Activated T-helper 9 cell treated with anti-CD3 and anti-CD28 coated beads, Interleukin-2, amount 50 U/mL, for 16 hours (primary cell): ENCODE results near the gene DHH.
A peak's percentile ranks its signal among the peaks of the same experiment; 100 is the strongest.
"Not testable (repeated sequence)": the region's sequence is repeated elsewhere in the genome, so short reads cannot be mapped to it uniquely, and the experiment has no call there.

Source experiments
- DNase-seq: peaks from one replicate; pipeline ENCODE4 v3.0.0-alpha.2; 2020; ENCODE audit warnings: low read depth

Gene DHH

DNA sequence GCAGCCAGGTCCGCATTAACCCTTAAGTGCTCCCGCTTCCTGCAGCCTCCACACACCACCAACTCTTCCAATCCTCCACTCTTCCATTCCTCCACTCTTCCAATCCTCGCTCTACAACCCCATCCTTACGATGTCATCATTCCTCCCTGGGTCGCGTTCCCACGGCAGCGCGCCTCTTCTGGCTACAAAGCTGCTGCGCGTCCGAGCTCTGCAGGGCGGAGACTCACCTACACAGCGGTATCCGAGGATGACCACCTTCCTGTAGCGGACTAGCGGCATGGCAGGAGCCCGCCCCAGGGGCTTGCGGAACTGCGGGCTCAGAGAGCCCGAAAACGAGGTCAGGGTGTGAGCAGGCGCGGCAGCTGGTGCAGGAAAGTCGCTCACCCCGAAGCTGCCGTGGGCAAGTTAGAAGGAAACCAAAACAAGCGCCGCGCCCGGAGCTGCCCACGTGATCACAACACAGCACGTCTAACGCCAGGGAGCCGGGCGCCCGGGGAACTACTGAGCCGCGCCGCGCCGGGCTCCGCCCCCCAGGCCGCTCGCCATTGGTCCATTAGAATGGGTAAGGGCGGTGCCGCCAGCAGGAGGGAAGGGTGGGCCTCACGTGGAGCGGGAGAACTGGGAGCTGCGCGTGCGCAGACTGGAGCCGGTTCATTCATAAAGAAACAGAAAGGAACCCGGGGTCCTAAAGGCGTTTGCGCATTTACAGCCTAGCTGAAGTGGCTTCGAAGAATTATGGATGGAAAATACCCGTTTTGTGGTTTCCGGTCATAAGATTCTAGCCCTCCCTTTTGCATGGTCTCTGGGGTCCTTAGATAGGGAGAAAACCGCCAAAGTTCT is 24.9 kb downstream of the DHH start, which contains the start of gene RHEBL1:
Gene RHEBL1, minus strand, starts transcription at position 473 of the 840 bp plus-strand sequence. Its CDS starts 194 bp downstream, at position 279.
- peak; percentile 99 for DNase-seq

DNA sequence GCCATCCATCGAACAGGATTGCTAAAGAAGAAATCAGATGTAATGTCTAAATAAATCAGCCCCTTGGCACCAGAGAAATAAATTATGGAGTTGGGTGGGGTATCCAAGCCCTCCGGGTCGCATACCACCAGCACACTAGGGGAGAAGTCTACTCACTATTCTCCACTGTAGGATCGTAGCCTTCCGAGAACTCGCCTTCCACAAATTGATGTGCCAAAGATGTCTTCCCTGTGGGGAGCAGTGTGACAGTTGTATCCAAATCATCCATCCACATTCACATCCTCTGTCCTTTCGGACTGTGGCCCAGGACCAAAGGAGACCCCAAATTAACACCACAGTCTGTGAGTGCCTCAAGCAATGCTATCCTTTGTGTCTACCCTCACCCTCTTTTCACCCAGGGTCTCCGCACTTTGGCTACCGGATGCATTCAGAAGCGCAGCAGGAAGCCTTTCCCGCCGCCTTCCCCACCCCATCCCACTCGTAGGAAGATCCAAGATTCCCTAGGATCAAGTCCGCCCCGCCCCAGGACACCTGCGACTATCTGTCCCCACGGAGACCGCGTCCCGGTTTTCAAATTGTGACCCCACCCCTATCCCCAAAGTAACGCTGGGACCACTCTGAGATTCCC is 25.6 kb downstream of the DHH start:
- no peak for DNase-seq

DNA sequence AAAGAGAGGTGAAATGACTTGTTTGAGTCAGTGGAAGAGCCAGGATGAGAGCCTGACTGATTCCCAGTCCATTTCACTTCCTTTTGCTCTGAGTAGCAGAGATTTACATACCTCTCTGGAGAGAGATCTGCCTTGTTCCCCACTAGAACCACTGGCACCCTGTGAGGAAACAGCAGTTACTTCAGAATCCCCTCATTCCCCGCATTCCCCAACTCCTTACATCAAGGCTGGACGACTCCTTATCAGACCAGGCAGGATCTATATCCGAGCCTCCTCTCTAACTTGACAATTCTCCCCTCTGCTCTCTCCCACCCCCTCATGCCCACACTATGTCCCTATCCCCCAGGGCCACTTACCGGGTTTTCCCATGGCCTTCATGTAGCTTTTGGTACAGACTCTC is 28.5 kb downstream of the DHH start:
- DNase-seq, result no peak

DNA sequence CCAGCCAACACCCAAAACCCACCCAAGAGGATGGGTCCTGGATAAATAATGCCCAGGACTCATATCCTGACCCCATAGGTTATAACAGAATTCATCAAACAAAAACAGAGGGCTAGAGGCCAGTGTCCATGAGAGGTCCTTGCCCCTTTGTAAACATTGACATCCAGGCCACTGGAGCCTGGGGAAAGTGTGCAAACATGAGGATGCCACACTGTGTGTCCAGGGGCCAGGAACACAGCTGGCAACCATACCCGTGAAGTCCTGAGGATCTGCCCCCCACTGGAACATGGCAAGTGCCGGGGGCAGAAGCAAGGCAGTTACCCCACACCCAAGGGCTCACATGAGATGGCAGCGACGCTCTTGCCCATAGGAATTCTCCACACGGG is 29.8 kb downstream of the DHH start:
- DNase-seq, result no peak

DNA sequence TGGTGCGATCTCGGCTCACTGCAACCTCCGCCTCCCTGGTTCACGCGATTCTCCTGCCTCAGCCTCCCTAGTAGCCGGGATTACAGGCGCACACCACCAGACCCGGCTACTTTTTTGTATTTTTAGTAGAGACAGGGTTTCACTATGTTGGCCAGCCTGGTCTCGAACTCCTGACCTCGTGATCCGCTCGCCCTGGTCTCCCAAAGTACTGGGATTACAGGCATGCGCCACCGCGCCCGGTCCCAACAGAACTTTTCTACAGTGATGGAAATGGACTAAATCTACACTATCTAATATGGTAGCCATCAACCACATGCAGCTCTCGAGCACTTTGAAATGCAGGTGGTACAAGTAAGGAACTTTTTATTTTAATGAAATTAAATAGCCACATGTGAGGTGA is 32.7 kb downstream of the DHH start:
- DNase-seq, result not testable (repeated sequence)

DNA sequence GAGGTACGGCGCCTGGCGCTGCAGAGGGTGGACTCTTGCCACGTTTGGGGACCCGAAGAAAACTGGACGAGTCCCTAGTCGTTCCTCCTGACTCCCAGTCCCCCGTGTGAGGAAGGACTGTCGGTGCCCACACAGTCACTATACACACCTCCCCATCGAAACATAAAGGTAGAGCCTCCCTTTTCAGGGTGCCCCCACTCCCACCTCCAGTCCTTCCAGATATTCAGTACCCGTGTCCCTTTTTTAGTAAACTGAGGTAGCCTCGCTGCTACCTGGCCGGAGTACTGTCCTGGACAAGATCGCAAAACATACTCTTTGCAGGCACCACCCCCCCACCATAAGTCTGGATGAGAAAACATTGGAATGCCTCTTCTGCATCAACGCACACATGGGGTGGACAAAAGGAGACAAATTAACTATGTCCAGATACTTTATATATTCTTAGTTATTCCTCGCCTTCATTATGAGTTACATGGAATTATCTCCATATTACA is 33.4 kb downstream of the DHH start:
- DNase-seq, result no peak

DNA sequence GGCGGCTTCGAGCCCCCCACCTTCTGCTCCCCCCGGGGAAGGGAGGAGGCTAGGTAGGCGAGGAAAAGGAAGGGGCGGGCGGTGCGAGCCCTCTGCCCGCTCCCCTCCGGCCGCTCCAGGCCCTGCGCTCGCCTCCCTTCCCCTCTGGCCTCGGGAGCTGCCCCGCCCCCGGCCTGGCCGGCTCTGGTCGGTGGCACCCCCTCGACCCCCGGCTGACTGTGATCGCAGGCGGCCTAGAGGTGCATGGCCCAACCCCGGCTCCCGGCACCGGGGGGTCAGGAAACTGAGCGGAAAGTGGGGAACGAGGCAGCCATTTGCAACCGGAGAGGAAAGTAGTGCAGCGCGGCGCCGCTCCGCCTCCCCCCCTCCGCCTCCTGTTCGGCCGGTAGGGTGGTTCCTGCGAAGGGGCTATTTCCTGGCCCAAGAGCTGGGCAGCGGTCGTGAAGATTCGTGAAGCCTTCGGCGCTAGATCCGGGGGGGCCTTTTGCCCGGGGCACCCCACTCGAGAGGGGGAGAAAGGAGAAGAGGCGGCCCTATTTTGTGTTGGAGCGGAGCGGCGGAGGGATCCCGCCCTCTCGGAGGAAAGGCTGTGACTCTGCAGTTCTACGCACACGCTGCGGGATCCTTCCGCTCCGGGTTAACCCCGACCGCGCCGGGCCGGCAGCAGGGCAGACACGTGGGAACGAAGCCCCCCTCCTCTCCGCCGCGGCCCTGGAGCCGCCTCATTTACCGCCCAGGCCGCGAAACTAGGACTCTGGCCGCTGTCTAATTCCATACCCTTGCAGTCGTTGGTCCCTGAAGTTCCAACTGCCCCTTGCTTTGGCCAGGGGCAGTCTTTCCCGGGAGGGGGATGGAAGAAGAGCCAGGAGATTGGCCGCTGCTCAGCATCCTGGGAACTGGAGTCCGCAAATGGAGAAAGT is 34.1 kb downstream of the DHH start, which contains the start of gene KMT2D:
Gene KMT2D, minus strand, starts transcription at position 558 of the 920 bp plus-strand sequence. CDS start 5,470 bp downstream, outside the sequence.
- peak; percentile 84 for DNase-seq

DNA sequence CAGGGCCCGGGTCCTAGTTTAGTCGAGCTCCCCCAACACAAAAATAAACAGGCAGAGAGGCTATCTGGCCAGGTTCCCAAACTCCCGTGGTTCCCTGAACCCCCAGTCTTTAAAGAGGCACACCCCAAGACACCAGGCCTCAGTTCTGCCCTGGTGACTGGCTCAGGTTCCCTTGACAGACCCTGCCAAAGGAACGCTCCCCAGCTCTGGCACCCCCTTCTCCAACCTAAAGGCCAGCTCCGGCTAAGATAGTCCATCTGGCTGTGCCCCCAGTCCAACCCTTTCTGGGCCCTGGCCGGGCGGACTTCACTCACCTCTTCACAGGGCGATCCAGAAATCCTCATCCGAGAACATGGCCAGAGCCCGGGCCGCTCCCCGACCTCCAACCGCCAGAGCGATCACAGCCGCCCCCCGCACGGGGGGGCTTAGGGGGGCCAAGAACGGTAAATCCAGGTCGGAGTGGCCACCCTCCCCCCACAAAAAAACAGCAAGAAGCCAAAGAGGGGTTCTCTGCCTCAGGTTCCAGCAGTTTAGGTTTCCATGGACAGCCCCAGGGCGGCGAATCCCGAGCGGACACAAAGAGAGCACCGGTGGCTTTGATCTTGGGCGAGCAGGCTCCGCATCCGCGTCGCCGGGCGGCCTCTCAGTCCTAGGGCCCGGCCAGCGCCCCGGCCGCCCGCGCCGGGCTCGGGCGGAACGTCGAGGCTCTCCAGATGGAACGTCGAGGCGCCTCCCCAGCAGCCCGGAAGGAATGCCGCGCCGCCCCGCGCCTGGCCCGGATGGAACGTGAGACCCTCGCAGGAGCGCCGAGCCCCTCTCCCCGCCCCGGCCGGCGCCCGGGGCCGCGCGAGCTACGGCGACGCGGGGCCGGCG is 35.1 kb downstream of the DHH start:
- no peak for DNase-seq

DNA sequence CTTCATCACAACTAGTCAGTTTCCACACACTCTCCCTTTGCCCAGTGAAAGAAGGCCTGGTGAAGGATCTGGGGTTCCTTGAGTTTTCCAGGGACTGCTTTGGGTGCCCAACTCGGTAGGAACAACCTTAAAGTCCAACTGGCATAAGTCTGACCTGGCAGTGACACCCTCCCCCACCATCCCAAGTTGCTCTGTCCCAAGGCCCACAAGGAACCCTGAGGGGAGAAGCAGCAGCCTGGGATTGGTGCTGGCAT is 35.6 kb downstream of the DHH start:
- DNase-seq, result no peak

DNA sequence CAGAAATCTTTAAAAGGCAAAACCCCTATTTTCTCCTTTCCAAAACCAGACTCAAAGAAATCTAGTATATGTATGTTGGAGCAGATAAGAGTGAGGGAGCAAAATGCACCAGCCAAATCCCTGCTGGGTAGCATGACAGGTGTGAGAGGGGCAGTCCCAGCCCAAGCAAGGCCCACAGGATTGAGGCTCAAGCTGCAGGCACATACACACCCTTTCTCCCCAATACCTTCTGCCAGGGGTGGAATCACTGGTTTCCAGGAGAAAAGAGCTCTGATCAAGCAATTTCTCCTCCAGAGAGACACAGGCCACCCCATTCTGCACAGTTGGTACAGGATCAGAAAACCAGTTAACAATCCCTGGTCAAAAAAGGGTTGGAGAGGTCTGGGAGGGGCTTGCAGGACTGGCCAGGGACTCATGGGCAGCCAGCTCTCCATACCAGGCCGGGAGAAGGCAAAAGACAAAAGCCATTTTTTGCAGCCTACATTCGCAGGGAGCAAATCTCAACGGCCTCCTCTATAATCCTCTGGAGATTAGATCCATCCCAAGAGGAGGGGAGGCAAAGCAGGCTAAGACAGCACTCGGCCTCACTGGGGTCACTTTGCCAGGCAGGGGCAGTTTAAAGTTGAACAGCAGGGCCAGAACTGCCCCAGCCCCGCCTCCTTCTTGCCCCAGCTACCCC is 36.1 kb downstream of the DHH start:
- DNase-seq, result no peak

DNA sequence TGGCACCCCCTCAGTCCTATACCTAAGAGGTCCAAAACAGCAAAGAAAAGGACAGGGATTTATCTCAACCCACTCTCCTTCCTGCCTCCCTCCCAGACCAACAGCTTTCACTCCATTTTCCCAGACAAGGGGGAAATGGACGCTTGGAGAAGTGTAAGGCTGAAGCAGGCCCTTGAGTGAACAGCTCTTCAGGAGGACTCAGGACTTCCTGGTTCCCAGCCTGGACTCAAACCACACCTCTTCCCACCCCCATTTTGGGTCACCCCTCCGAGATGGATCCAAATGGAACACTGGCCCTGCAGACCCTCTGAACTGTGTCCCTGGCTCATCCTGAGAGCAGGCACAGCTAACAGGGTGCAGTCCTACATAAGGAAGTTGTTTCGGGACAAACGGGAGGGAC is 36.7 kb downstream of the DHH start:
- DNase-seq, result no peak

DNA sequence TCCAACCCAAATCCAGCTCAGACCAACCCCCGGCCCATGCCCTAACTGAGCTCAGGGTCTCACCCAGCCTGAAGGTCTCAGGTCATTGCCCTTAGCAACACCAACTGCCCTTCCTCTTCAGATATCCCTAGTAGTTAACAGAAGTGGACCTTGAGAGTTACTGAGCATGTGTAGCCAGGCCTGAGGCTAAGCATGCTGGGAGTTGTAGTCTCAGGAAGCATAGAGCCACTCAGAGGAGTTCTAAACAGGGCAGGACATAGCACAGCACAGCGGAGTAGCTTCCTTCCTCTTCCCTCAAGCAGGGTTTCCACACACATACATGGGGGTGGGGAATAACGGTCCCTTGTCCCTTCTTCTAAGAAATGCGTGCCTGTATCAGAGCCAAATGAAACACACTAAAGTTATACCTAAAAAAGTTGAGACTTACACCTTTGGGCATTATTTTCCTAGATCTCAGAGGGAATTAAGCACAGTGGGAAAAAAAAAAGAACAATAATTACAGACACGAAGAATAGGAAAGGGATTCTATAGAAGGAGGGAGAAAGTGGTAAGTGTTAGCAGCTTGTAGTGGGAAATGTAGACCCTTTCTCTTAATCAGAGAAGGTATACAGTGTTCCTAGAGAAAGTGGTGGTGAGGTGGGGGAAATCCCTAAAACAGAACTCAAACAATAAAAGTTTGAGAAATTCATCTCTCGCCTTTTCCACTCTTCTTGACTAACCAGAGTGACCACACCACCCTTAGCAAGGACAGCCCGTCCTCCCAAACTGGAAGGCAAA is 38.4 kb downstream of the DHH start:
- no peak for DNase-seq

DNA sequence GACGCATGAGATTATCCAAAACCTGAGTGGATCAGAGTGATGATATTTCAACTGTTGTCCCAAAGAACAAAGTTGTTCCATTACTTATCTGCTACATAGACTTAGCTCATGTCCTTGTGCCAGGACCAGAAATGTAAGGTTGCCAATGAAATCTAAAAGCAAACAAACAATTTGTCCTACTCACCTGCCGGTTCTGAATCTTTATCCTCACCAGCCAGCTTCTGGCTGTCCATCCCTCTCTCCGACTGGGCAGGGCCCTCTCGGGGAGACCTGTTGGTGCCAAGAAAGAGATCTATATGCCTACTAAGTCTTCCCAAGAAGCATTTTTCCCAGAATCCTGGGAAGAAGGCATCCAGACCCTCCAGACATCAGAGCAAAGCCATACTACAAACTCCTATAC is 39.5 kb downstream of the DHH start:
- DNase-seq, result no peak

DNA sequence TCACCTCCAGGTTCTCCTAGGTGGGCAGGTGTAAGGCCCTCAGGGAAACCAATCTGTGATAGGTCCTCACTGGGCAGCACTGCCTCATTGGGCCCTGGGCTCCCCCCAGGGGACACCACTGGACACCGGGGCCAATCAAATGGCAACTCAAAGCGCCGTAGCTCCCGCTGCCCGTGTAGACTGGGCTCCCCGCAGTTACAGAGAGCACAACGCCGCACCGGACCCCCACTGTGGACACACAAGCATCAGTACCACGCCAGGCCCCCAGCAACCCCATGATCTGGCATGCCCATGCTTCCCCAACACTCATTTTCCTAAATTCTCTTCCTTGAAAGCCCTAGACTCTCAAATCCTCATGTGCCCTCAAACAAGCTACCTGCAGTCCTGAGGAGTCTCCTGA is 40.1 kb downstream of the DHH start:
- DNase-seq, result no peak

DNA sequence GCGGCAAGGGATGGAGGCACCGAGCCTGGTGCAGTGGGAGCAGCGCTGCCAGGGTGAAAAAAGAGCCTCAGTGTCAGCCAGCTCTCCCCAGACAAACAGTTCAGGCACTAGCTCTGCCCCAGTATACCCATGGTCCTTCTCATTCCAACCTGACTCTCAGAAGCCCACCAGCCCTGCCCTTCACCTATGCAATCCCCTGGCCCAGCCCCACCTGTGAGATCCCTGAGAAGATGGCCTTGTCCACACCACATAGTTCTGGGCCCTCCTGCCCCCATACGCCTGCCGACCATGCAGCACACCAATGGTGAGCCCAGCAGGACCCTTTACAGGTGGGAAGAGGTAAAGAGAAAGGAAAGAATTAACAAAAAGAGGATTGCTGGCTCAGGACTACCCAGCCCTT is 40.5 kb downstream of the DHH start:
- no peak for DNase-seq

DNA sequence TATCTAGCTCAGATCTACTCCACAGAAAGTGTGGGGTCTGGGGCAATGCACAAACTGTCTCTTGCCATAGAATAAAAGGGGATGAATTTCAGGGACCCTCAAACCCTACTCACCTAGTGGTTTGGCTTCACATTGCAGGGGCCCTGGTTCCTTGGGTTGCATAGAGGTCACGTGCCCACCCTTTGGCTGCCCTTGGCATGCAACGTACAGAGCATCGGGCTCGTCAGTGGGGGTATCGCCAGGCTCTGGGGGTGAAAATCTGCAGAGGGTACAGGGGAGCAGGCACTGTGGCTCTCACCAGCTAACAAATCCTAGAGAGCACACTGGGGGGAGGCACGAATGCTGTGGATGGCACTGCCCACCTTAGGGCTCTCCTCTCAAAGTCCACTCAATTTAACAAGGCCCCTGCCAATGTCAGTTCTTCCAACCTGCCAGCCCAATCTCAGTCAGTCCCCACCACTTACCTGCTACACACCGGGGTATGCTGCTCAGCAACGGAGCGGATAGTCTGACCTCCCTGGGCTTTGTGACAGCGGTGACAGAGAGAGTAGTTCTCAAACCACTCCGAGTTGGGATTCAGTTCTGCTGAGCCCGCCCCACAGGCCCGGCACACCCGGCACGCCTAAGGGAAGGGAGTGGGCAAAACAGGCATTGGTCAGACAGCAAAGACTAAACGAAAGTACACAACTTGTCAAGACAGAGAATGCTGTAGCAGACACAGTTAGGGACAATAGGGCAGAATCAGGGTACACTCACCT is 42.0 kb downstream of the DHH start:
- no peak for DNase-seq

DNA sequence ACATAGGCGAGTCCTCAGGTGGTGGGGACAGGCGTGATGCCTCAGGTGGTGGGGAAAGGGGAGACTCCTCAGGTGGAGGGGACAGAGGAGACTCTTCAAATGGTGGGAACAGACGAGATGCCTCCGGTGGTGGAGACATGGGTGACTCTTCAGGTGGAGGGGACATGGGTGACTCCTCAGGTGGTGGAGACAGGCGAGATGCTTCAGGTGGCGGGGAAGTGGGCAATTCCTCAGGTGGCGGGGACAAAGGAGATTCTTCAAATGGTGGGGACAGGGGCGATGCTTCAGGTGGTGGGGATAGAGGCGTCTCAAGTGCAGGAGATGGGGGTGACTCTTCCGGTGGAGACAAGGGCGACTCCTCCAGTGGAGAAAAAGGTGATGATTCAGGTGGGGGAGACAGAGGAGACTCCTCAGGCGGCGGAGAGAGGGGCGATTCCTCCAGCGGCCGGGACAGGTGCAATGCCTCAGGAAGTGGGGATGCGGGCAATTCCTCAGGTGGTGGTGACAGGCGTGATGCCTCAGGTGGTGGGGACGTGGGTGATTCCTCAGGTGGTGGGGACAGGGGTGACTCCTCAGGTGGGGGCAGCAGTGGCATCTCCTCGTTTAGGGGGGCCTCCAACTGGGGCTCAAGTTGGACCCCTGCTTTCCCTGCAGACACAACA is 42.7 kb downstream of the DHH start:
- DNase-seq, result no peak

DNA sequence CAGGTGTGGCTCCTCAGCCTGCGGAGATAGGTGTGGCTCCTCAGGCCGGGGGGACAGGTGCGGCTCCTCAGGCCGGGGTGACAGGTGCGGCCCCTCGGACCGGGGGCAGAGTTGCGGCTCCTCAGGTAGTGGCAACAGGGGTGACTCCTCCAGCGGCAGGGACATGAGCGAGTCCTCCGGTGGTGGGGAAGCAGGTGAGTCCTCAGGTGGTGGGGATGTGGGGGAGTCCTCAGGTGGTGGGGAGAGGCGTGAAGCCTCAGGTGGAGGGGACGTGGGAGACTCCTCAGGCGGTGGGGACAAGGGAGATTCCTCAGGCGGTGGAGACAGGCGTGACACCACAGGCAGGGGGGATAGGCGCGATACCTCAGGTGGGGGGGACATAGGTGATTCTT is 43.2 kb downstream of the DHH start:
- DNase-seq, result no peak
